HCEC 1CT (cell line): ENCODE results near the gene NLRP1.

Experiments used
- DNase-seq: peaks from one replicate; pipeline ENCODE4 v3.0.0-alpha.2; 2017

Gene NLRP1

GRCh38 chr17:5511401-5512225, 72.7 kb downstream of the NLRP1 start:
- DNase-seq = no peak

- DNase-seq = no peak
Observed at GRCh38 chr17:5510771-5511170, 73.5 kb downstream of the NLRP1 start.

- peak; percentile 66 for DNase-seq
Observed at GRCh38 chr17:5509482-5509881, 74.8 kb downstream of the NLRP1 start.

- no peak for DNase-seq
Observed at GRCh38 chr17:5508810-5509209, 75.5 kb downstream of the NLRP1 start.

- no peak for DNase-seq
Observed at GRCh38 chr17:5506307-5506706, 78.0 kb downstream of the NLRP1 start.

GRCh38 chr17:5502552-5502951, 81.8 kb downstream of the NLRP1 start:
- no peak for DNase-seq

- DNase-seq = no peak
Observed at GRCh38 chr17:5501685-5502084, 82.6 kb downstream of the NLRP1 start.

GRCh38 chr17:5500589-5501391, 83.5 kb downstream of the NLRP1 start:
- DNase-seq = peak; percentile 56

GRCh38 chr17:5500247-5500588, 84.1 kb downstream of the NLRP1 start:
- no peak for DNase-seq

- DNase-seq = no peak
Observed at GRCh38 chr17:5499476-5500231, 84.7 kb downstream of the NLRP1 start.

GRCh38 chr17:5492970-5493369, 91.3 kb downstream of the NLRP1 start:
- no peak for DNase-seq

GRCh38 chr17:5488752-5489151, 95.6 kb downstream of the NLRP1 start:
- DNase-seq = no peak

GRCh38 chr17:5486206-5487124, 97.8 kb downstream of the NLRP1 start, which contains the start of gene MIS12:
Gene MIS12 (plus strand): TSS chr17:5486566. CDS start chr17:5488863, 2,297 bp downstream.
- peak; percentile 100 for DNase-seq

GRCh38 chr17:5485270-5486205, 98.8 kb downstream of the NLRP1 start, which contains the start of gene DERL2:
Gene DERL2 (minus strand): TSS chr17:5486178. CDS start chr17:5486161, 17 bp downstream.
- DNase-seq = peak; percentile 34

GRCh38 chr17:5481451-5481850, 102.9 kb downstream of the NLRP1 start:
- no peak for DNase-seq

- DNase-seq = no peak
Observed at GRCh38 chr17:5480962-5481361, 103.3 kb downstream of the NLRP1 start.

- DNase-seq = no peak
Observed at GRCh38 chr17:5478992-5479391, 105.3 kb downstream of the NLRP1 start.

- no peak for DNase-seq
Observed at GRCh38 chr17:5473906-5474305, 110.4 kb downstream of the NLRP1 start.

- DNase-seq = peak; percentile 10
Observed at GRCh38 chr17:5472511-5472910, 111.8 kb downstream of the NLRP1 start.

- no peak for DNase-seq
Observed at GRCh38 chr17:5468075-5468473, 116.2 kb downstream of the NLRP1 start.

GRCh38 chr17:5467416-5467815, 116.9 kb downstream of the NLRP1 start:
- no peak for DNase-seq
